Measurements from ENCODE around the gene THRB. TPM values are rescaled to one million over a fixed set of nuclear protein-coding genes. Genes with fewer than 3 reads are reported as not detected.

THRB gene
- total and polyA plus RNA-seq, 2 experiments from 2014 or later = 26.8 to 60.0 TPM

DNA sequence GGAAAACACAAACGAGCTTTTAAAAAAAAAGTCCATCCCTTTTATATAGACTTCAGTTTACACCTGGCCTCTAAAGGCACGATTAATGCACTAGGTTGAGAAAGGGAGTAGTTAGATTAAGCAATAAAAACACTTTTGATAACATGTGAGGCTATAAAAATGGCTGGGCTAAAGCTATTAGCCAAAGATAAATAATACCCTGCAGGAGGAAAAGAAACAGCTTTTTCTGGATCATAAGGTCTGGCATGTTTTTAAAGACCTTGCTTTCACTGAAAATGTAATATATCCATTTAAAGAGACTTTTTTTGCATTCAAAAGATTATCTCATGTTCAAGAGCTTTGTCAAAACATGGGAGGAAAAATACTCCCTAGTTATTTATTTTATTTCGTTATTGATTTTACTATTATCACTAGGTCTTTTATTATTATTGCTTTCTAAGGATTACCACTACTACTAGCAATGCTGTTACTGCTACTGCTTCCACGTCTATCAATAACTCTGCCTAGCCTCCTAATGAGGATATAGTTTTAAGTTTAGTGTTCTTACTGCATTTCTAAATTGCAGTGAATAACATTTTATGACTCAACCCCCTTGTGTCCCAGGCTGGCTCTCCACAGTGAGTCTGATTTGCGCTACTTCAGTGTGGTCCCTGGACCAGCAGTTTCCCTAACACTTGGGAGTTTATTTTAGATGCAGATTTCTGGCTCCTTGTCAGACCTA is 93.4 kb downstream of the THRB start:
- peaks cover 63% of the 10 kb centered on the region for H3K79me2 ChIP-seq
- no peak overlapping the region for H3K4me3 ChIP-seq
- no peaks in the 10 kb centered on the region for H4K20me1 ChIP-seq (ENCODE audit: insufficient read depth, poor library complexity, severe bottlenecking)
- TF ChIP-seq EZH2 (IDR thresholded peaks at IDR 0.05; ENCODE audit: borderline replicate concordance) = no peak
- TF ChIP-seq, protein P1, sequence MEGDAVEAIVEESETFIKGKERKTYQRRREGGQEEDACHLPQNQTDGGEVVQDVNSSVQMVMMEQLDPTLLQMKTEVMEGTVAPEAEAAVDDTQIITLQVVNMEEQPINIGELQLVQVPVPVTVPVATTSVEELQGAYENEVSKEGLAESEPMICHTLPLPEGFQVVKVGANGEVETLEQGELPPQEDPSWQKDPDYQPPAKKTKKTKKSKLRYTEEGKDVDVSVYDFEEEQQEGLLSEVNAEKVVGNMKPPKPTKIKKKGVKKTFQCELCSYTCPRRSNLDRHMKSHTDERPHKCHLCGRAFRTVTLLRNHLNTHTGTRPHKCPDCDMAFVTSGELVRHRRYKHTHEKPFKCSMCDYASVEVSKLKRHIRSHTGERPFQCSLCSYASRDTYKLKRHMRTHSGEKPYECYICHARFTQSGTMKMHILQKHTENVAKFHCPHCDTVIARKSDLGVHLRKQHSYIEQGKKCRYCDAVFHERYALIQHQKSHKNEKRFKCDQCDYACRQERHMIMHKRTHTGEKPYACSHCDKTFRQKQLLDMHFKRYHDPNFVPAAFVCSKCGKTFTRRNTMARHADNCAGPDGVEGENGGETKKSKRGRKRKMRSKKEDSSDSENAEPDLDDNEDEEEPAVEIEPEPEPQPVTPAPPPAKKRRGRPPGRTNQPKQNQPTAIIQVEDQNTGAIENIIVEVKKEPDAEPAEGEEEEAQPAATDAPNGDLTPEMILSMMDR (IDR thresholded peaks at IDR 0.05; ENCODE audit: poor library complexity) = no peak
- no peak for TF ChIP-seq EZH2phosphoT487 (IDR thresholded peaks at IDR 0.05; ENCODE audit: low read depth, severe bottlenecking, unreplicated experiment)
- DNase-seq (ENCODE audit: low spot score) = no peak
- H3K27ac ChIP-seq = peak overlapping the region; percentile 38
- no peaks in the 10 kb centered on the region for H3K9me2 ChIP-seq (replicated peaks; ENCODE audit: insufficient read depth)
- H2AFZ ChIP-seq = no peak overlapping the region
- 47% methylated on average over 5 of the region's 5 CpGs for WGBS (ENCODE audit: low lambda C conversion rate, missing lambda C conversion rate)
- no peaks in the 10 kb centered on the region for H3K36me3 ChIP-seq (replicated peaks; ENCODE audit: insufficient read depth, low read depth)
- H3K4me1 ChIP-seq (ENCODE audit: insufficient read depth) = peaks cover 24% of the 10 kb centered on the region
- H3K9me3 ChIP-seq (ENCODE audit: low read depth) = no peaks in the 10 kb centered on the region
- peak overlapping the region; percentile 53 for H3K4me2 ChIP-seq
- no peaks in the 10 kb centered on the region for H3K27me3 ChIP-seq

DNA sequence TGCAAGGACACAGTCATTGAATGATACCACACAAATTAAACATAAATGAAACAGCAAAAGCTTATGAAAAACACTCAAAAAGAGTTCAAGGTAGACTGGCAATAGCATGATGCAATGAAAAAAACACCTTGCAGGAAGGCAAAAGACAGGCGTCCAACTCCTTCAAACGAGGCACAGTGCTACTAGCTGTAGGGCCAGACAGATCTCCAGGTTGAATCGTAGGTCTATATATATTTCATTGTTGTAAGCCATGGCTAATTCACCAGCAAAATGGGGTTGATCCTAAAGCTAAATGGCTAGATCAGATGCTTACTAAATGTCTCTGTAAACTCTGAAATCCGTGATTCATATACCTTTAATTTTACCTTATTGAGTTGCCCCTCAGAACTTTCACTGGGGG is 94.2 kb downstream of the THRB start:
- 79% methylated on average over 4 of the region's 4 CpGs for WGBS (ENCODE audit: low lambda C conversion rate, missing lambda C conversion rate)
- Histone ChIP-seq H4K20me1 (ENCODE audit: insufficient read depth, poor library complexity, severe bottlenecking) (no peaks in the 10 kb centered on the region), H3K27ac (peak overlapping the region; percentile 38), H3K4me1 (ENCODE audit: insufficient read depth) (peaks cover 24% of the 10 kb centered on the region), H3K4me2 (peak overlapping the region; percentile 53), H3K9me2 (replicated peaks; ENCODE audit: insufficient read depth) (no peaks in the 10 kb centered on the region), H3K4me3 (no peak overlapping the region), H3K27me3 (no peaks in the 10 kb centered on the region), H3K79me2 (peaks cover 70% of the 10 kb centered on the region), H2AFZ (no peak overlapping the region), H3K36me3 (replicated peaks; ENCODE audit: insufficient read depth, low read depth) (no peaks in the 10 kb centered on the region), H3K9me3 (ENCODE audit: low read depth) (no peaks in the 10 kb centered on the region)
- TF ChIP-seq, protein P1 (IDR thresholded peaks at IDR 0.05; ENCODE audit: poor library complexity) = no peak
- TF ChIP-seq EZH2phosphoT487 (IDR thresholded peaks at IDR 0.05; ENCODE audit: low read depth, severe bottlenecking, unreplicated experiment) = no peak
- no peak for TF ChIP-seq EZH2 (IDR thresholded peaks at IDR 0.05; ENCODE audit: borderline replicate concordance)
- no peak for DNase-seq (ENCODE audit: low spot score)

DNA sequence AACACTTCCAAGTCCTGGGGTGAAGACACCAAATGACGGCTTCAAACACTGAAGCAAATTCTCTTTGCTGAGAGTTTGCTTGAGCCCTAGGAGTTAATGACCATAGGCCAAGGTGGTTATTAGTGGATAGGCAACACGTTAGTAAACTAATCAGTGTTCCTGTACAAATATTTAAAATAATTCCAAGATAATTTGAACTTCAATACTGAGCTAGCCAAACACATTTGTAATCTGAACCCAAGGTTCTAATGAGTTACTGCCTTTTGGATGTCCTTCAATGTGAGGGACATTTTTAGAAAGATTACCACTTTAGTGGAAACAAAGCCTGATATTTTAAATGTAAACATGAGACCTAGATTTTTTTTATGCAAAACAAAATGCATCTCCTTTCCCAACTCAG is 94.6 kb downstream of the THRB start:
- Histone ChIP-seq H3K27me3 (no peaks in the 10 kb centered on the region), H3K4me2 (peak overlapping the region; percentile 53), H3K79me2 (peaks cover 71% of the 10 kb centered on the region), H3K4me1 (ENCODE audit: insufficient read depth) (peaks cover 24% of the 10 kb centered on the region), H3K27ac (peak overlapping the region; percentile 38), H4K20me1 (ENCODE audit: insufficient read depth, poor library complexity, severe bottlenecking) (no peaks in the 10 kb centered on the region), H3K9me3 (ENCODE audit: low read depth) (no peaks in the 10 kb centered on the region), H3K36me3 (replicated peaks; ENCODE audit: insufficient read depth, low read depth) (no peaks in the 10 kb centered on the region), H2AFZ (no peak overlapping the region), H3K9me2 (replicated peaks; ENCODE audit: insufficient read depth) (no peaks in the 10 kb centered on the region), H3K4me3 (no peak overlapping the region)
- WGBS (ENCODE audit: low lambda C conversion rate, missing lambda C conversion rate) = 46% methylated on average over 2 of the region's 2 CpGs
- TF ChIP-seq, protein P1 (IDR thresholded peaks at IDR 0.05; ENCODE audit: poor library complexity) = no peak
- TF ChIP-seq EZH2phosphoT487 (IDR thresholded peaks at IDR 0.05; ENCODE audit: low read depth, severe bottlenecking, unreplicated experiment) = no peak
- TF ChIP-seq EZH2 (IDR thresholded peaks at IDR 0.05; ENCODE audit: borderline replicate concordance) = no peak
- no peak for DNase-seq (ENCODE audit: low spot score)
